ENCODE data around the gene PPIP5K1.
"Not testable (repeated sequence)": the region's sequence is repeated elsewhere in the genome, so short reads cannot be mapped to it uniquely, and the experiment has no call there.

The PPIP5K1 gene

GRCh38 chr15:43544266-43544665, 45.7 kb downstream of the PPIP5K1 start:
- no peak for DNase-seq

- no peak for DNase-seq
Observed at GRCh38 chr15:43541785-43542184, 48.2 kb downstream of the PPIP5K1 start.

- no peak for DNase-seq
Observed at GRCh38 chr15:43538091-43538490, 51.9 kb downstream of the PPIP5K1 start.

- DNase-seq, result no peak
Observed at GRCh38 chr15:43534897-43535296, 55.1 kb downstream of the PPIP5K1 start.

GRCh38 chr15:43532826-43533225, 57.2 kb downstream of the PPIP5K1 start:
- not testable (repeated sequence) for DNase-seq

GRCh38 chr15:43531018-43531670, 58.9 kb downstream of the PPIP5K1 start:
- no peak for DNase-seq

GRCh38 chr15:43529587-43530345, 60.2 kb downstream of the PPIP5K1 start:
- DNase-seq, result no peak

- no peak for DNase-seq
Observed at GRCh38 chr15:43529141-43529540, 60.9 kb downstream of the PPIP5K1 start.

- DNase-seq, result no peak
Observed at GRCh38 chr15:43528542-43529007, 61.4 kb downstream of the PPIP5K1 start.

GRCh38 chr15:43527802-43528541, 62.0 kb downstream of the PPIP5K1 start:
- DNase-seq, result no peak

- DNase-seq, result no peak
Observed at GRCh38 chr15:43527016-43527801, 62.8 kb downstream of the PPIP5K1 start.

- DNase-seq, result no peak
Observed at GRCh38 chr15:43526261-43526930, 63.6 kb downstream of the PPIP5K1 start.

GRCh38 chr15:43525131-43525530, 64.9 kb downstream of the PPIP5K1 start:
- DNase-seq, result peak; percentile 58

- no peak for DNase-seq
Observed at GRCh38 chr15:43524254-43524845, 65.7 kb downstream of the PPIP5K1 start.

GRCh38 chr15:43523646-43524045, 66.4 kb downstream of the PPIP5K1 start:
- DNase-seq, result no peak

- no peak for DNase-seq
Observed at GRCh38 chr15:43522247-43522646, 67.8 kb downstream of the PPIP5K1 start.

- no peak for DNase-seq
Observed at GRCh38 chr15:43521419-43521818, 68.6 kb downstream of the PPIP5K1 start.

GRCh38 chr15:43520138-43520537, 69.9 kb downstream of the PPIP5K1 start:
- DNase-seq, result no peak

GRCh38 chr15:43519196-43519595, 70.8 kb downstream of the PPIP5K1 start:
- DNase-seq, result no peak

GRCh38 chr15:43518197-43518761, 71.7 kb downstream of the PPIP5K1 start:
- peak; percentile 61 for DNase-seq

All from DMS53 (cell line).